Neural cell (in vitro differentiated cells): ENCODE results near the gene FAM219B. TPM values are rescaled to one million over a fixed set of nuclear protein-coding genes. Genes with fewer than 3 reads are reported as not detected.

Experiments used
- H2AFZ ChIP-seq: fragments of 200-600, 300-800 bp; sonication (generic), shearing (Covaris generic); 2 replicates; pipeline ENCODE4 v1.6.0; 2014; ENCODE audit warnings: low read depth, mild to moderate bottlenecking, antibody characterized with exemption, low read length, moderate library complexity
- H3F3A ChIP-seq: fragments of 200-600 bp; shearing (Covaris generic); 2 replicates; pipeline ENCODE4 v1.6.1; 2016; ENCODE audit warnings: mild to moderate bottlenecking, moderate library complexity, mixed read lengths, antibody characterized with exemption, low read length; ENCODE audit not compliant: insufficient read depth, poor library complexity, severe bottlenecking
- H3K27ac ChIP-seq: fragments of 200-600, 300-800 bp; sonication (generic), shearing (Covaris generic); 2 replicates; pipeline ENCODE4 v1.5.1; 2014; ENCODE audit warnings: mild to moderate bottlenecking, low read length, moderate library complexity
- H3K27me3 ChIP-seq: fragments of 300-800, 200-600 bp; sonication (generic), shearing (Covaris generic); 2 replicates; pipeline ENCODE4 v1.6.0; 2014; ENCODE audit warnings: mild to moderate bottlenecking, low read depth, low read length, moderate library complexity; ENCODE audit not compliant: insufficient read depth
- H3K36me3 ChIP-seq: fragments of 300-800, 200-600 bp; sonication (generic), shearing (Covaris generic); 2 replicates; pipeline ENCODE4 v1.5.1; 2014; ENCODE audit warnings: mild to moderate bottlenecking, antibody characterized with exemption, low read length, moderate library complexity; ENCODE audit not compliant: insufficient read depth
- H3K4me2 ChIP-seq: fragments of 300-800, 200-600 bp; sonication (generic), shearing (Covaris generic); 2 replicates; pipeline ENCODE4 v1.6.0; 2014; ENCODE audit warnings: mild to moderate bottlenecking, low read length
- H3K4me3 ChIP-seq: fragments of 300-800, 200-600 bp; sonication (generic), shearing (Covaris generic); 2 replicates; pipeline ENCODE4 v1.5.1; 2014; ENCODE audit warnings: mild to moderate bottlenecking, low read length, moderate library complexity
- H3K79me2 ChIP-seq: fragments of 200-600 bp; shearing (Covaris generic); replicated peaks from 2 replicates; pipeline ENCODE4 v1.6.0; 2014; ENCODE audit warnings: mild to moderate bottlenecking, low read length, moderate library complexity; ENCODE audit not compliant: insufficient read depth
- H3K9ac ChIP-seq: fragments of 300-800, 200-600 bp; sonication (generic), shearing (Covaris generic); 2 replicates; pipeline ENCODE4 v1.6.1; 2016; ENCODE audit warnings: mild to moderate bottlenecking, low read length, mixed read lengths
- H3K9me2 ChIP-seq: fragments of 200-600 bp; shearing (Covaris generic); 2 replicates; pipeline ENCODE4 v1.6.1; 2016; ENCODE audit warnings: mild to moderate bottlenecking, low read length, mixed read lengths; ENCODE audit not compliant: insufficient read depth
- H3K9me3 ChIP-seq: fragments of 200-600, 300-800 bp; sonication (generic), shearing (Covaris generic); 2 replicates; pipeline ENCODE4 v1.6.1; 2016; ENCODE audit warnings: mild to moderate bottlenecking, mixed run types, low read length, moderate library complexity, mixed read lengths
- H4K20me1 ChIP-seq: fragments of 200-600 bp; shearing (Covaris generic); 2 replicates; pipeline ENCODE4 v1.6.1; 2016; ENCODE audit warnings: mild to moderate bottlenecking, mixed run types; ENCODE audit not compliant: insufficient read depth
- EP300 ChIP-seq: fragments of 450-650 bp; conservative IDR thresholded peaks from 2 replicates; pipeline ENCODE4 v1.6.1; 2014; ENCODE audit warnings: antibody characterized with exemption, mild to moderate bottlenecking, moderate library complexity; ENCODE audit not compliant: poor library complexity, severe bottlenecking
- EZH2 ChIP-seq: fragments of 200-600, 300-800 bp; shearing (Covaris generic), sonication (generic); IDR thresholded peaks from 2 replicates; pipeline ENCODE4 v1.6.1; 2014; ENCODE audit warnings: antibody characterized with exemption, low read length, borderline replicate concordance, mild to moderate bottlenecking; ENCODE audit not compliant: insufficient read depth, poor library complexity, severe bottlenecking
- MXI1 ChIP-seq: fragments of 450-650 bp; conservative IDR thresholded peaks from 2 replicates; pipeline ENCODE4 v1.6.1; 2014; ENCODE audit warnings: antibody characterized with exemption, mild to moderate bottlenecking; ENCODE audit not compliant: poor library complexity, severe bottlenecking
- POLR2AphosphoS5 ChIP-seq: IDR thresholded peaks from 2 replicates; pipeline ENCODE4 v1.6.1; 2012
- RAD21 ChIP-seq: fragments of 450-650 bp; conservative IDR thresholded peaks from 2 replicates; pipeline ENCODE4 v1.6.1; 2014; ENCODE audit warnings: antibody characterized with exemption, mild to moderate bottlenecking, moderate library complexity
- SMC3 ChIP-seq: fragments of 450-650 bp; conservative IDR thresholded peaks from 2 replicates; pipeline ENCODE4 v1.6.1; 2014; ENCODE audit warnings: antibody characterized with exemption, mild to moderate bottlenecking, moderate library complexity; ENCODE audit not compliant: poor library complexity
- TAF1 ChIP-seq: IDR thresholded peaks from 2 replicates; pipeline ENCODE4 v1.6.1; 2012; ENCODE audit warnings: low read depth
- polyA minus RNA-seq: library from RNA; depleted of rRNA, polyadenylated mRNA; stranded (reverse); fragments of >200 nt; gene quantifications from 2 replicates; pipeline ENCODE4 v1.2.3, GENCODE V29; 2014
- polyA plus RNA-seq: library from polyadenylated mRNA; depleted of rRNA; stranded (reverse); fragments of >200 nt; gene quantifications from 2 replicates; pipeline ENCODE4 v1.2.3, GENCODE V29; 2014
- TF ChIP-seq, protein P1 (sequence below): IDR thresholded peaks from 2 replicates; pipeline ENCODE4 v1.6.1; 2012; ENCODE audit warnings: borderline replicate concordance
- TF ChIP-seq, protein P2 (sequence below): fragments of 450-650 bp; IDR thresholded peaks from 2 replicates; pipeline ENCODE4 v1.5.1; 2014; ENCODE audit warnings: antibody characterized with exemption, mild to moderate bottlenecking, moderate library complexity; ENCODE audit not compliant: poor library complexity, severe bottlenecking

Gene FAM219B, protein sequence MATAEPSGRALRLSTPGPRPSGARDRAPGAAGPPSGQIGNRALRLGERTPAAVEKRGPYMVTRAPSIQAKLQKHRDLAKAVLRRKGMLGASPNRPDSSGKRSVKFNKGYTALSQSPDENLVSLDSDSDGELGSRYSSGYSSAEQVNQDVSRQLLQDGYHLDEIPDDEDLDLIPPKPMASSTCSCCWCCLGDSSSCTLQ
- polyA plus RNA-seq (250 and 293 TPM in 2 replicates), polyA minus RNA-seq (91.6 and 99.6 TPM in 2 replicates)

DNA sequence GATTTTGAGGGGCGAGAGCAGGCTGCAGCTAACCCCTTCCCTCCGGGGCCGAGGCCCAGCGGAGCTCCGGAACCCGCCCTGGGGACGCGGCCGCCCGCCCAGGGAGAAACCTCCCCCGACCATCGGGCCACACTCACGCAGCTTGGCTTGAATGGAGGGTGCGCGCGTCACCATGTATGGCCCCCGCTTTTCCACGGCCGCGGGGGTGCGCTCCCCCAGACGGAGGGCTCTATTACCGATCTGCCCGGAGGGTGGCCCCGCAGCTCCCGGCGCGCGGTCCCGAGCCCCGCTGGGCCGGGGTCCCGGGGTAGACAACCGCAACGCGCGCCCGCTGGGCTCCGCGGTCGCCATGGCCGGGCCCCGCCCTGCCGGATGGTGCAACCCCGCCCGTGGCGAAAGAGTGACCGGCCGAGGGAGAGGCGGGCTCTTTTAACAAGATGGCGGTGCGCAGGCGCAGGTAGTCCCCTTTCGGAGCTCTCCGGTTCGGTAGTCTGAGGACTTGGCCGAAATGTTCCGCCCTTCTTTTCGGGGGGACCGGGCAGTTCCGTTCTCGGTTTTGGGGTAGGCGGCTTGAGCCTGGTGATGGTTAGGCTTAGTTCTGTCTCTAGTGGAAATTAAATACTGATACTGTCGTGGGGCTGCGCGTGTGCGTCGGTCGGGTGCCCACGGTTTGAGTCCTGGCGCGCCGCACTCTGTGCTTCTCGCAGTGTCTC lies at the start of gene FAM219B:
Gene FAM219B, minus strand, starts transcription at position 402 of the 713 bp plus-strand sequence. Its CDS starts 51 bp downstream, at position 351.
- TF ChIP-seq SMC3 (no peak), EZH2 (no peak), POLR2AphosphoS5 (peak; percentile 71), EP300 (no peak), TAF1 (peak; percentile 25), RAD21 (no peak), MXI1 (peak; percentile 63)
- TF ChIP-seq, protein P1, sequence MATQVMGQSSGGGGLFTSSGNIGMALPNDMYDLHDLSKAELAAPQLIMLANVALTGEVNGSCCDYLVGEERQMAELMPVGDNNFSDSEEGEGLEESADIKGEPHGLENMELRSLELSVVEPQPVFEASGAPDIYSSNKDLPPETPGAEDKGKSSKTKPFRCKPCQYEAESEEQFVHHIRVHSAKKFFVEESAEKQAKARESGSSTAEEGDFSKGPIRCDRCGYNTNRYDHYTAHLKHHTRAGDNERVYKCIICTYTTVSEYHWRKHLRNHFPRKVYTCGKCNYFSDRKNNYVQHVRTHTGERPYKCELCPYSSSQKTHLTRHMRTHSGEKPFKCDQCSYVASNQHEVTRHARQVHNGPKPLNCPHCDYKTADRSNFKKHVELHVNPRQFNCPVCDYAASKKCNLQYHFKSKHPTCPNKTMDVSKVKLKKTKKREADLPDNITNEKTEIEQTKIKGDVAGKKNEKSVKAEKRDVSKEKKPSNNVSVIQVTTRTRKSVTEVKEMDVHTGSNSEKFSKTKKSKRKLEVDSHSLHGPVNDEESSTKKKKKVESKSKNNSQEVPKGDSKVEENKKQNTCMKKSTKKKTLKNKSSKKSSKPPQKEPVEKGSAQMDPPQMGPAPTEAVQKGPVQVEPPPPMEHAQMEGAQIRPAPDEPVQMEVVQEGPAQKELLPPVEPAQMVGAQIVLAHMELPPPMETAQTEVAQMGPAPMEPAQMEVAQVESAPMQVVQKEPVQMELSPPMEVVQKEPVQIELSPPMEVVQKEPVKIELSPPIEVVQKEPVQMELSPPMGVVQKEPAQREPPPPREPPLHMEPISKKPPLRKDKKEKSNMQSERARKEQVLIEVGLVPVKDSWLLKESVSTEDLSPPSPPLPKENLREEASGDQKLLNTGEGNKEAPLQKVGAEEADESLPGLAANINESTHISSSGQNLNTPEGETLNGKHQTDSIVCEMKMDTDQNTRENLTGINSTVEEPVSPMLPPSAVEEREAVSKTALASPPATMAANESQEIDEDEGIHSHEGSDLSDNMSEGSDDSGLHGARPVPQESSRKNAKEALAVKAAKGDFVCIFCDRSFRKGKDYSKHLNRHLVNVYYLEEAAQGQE, result peak; percentile 18
- TF ChIP-seq, protein P2, sequence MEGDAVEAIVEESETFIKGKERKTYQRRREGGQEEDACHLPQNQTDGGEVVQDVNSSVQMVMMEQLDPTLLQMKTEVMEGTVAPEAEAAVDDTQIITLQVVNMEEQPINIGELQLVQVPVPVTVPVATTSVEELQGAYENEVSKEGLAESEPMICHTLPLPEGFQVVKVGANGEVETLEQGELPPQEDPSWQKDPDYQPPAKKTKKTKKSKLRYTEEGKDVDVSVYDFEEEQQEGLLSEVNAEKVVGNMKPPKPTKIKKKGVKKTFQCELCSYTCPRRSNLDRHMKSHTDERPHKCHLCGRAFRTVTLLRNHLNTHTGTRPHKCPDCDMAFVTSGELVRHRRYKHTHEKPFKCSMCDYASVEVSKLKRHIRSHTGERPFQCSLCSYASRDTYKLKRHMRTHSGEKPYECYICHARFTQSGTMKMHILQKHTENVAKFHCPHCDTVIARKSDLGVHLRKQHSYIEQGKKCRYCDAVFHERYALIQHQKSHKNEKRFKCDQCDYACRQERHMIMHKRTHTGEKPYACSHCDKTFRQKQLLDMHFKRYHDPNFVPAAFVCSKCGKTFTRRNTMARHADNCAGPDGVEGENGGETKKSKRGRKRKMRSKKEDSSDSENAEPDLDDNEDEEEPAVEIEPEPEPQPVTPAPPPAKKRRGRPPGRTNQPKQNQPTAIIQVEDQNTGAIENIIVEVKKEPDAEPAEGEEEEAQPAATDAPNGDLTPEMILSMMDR, result peak; percentile 34

DNA sequence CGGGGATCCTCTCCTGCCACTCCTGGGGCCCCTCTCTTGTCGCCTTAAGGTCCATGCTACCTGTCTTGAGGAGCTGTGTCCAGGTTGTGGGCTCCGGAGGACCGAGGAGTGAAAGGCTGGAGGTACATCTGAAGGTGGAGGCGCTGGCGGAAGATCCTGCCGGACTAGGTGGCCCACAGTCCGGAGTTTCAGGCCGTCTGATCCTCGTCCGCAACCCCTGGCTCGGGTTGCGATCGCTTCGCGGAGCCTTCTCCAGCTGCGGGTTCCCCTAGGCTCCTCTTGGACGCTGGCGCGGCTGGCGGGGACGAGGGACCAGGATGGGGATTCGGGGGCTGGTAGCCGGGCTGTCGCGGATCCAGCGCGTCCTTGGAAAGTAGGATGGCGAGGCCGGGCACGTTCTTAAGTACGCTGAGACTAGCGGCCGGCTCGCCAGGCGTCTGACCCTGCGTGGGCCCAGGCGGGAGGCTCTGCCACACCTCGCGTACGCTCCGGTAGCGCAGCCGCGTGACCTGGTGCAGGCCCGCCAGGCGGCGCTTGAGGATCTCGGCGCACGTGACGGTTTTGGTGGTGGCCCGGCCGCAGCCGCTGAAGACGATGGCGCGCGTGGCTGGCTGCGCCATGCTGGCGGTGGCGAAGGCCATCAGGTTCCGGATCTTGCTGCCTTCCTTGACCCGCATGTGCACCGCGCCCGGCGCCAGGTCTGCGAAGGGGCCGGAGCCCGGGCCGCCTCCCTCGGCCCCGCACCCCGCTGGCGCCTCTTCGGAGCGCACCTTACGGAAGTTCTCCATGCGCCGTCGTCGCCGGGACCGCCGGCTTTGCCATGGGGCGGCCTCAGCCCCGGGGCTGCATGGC lies 49.4 kb upstream of the FAM219B start:
- Histone ChIP-seq H4K20me1 (no peaks in the 10 kb centered on the region), H2AFZ (peak overlapping the region; percentile 51), H3K79me2 (no peaks in the 10 kb centered on the region), H3K27ac (no peak overlapping the region), H3K36me3 (no peaks in the 10 kb centered on the region), H3F3A (no peaks in the 10 kb centered on the region), H3K9me2 (no peaks in the 10 kb centered on the region), H3K4me2 (peak overlapping the region; percentile 35), H3K9ac (peak overlapping the region; percentile 50), H3K27me3 (peaks cover 52% of the 10 kb centered on the region), H3K4me3 (peak overlapping the region; percentile 75), H3K9me3 (no peaks in the 10 kb centered on the region)
- TF ChIP-seq TAF1 (no peak), EP300 (peak; percentile 25), POLR2AphosphoS5 (no peak), EZH2 (no peak), SMC3 (peak; percentile 77), MXI1 (peak; percentile 92), RAD21 (peak; percentile 59)
- TF ChIP-seq, protein P2, result peak; percentile 75
- TF ChIP-seq, protein P1, result peak; percentile 14

More for the DNA sequence above, at the start of gene FAM219B:
- Histone ChIP-seq H3K27ac (peak within 1 kb of the TSS; percentile 90), H3K79me2 (peaks cover 22% of the 10 kb centered on the region), H3F3A (peaks cover 7% of the 10 kb centered on the region), H3K9me3 (no peaks in the 10 kb centered on the region), H3K27me3 (no peaks in the 10 kb centered on the region), H4K20me1 (no peaks in the 10 kb centered on the region), H3K9ac (peak within 1 kb of the TSS; percentile 96), H3K4me2 (peak within 1 kb of the TSS; percentile 95), H2AFZ (peak within 1 kb of the TSS; percentile 65), H3K4me3 (peak within 1 kb of the TSS; percentile 96), H3K9me2 (no peaks in the 10 kb centered on the region), H3K36me3 (peaks cover 9% of the 10 kb centered on the region)
